GM15510 (cell line): ENCODE data around the gene EPHB4.

Source experiments
- POLR2A ChIP-seq: IDR thresholded peaks from 3 replicates; pipeline ENCODE4 v1.6.1; 2011; ENCODE audit warnings: borderline replicate concordance; ENCODE audit not compliant: insufficient read length; ENCODE audit errors: extremely low read depth

The EPHB4 gene

GRCh38 chr7:100812729-100813128 lies 14.6 kb downstream of the EPHB4 start:
- TF ChIP-seq POLR2A = no peak

GRCh38 chr7:100811480-100811879 lies 15.8 kb downstream of the EPHB4 start:
- TF ChIP-seq POLR2A = no peak

DNA sequence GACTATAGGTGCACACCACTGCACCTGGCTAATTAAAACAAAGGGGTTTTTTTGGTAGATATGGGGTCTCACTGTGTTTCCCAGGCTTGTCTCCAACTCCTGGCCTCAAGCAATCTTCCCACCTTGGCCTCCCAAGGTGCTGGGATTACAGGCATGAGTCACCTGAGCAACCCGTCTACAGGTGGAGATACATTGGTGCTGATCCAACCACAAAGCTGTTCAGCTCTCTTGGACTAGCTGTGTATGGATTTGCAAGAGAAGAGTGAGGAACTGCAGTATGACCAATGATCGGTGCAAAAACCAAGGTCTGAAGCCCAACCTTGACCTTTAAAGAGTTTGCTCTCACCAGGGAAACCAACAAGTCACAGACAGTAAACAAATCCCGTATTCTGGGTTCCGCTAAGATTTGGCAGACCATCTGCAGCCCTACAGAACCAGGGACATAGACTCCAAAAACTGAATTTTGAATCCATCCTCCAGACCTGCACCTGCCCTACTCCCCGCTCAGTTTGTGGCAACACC lies 18.9 kb downstream of the EPHB4 start:
- TF ChIP-seq POLR2A = no peak

DNA sequence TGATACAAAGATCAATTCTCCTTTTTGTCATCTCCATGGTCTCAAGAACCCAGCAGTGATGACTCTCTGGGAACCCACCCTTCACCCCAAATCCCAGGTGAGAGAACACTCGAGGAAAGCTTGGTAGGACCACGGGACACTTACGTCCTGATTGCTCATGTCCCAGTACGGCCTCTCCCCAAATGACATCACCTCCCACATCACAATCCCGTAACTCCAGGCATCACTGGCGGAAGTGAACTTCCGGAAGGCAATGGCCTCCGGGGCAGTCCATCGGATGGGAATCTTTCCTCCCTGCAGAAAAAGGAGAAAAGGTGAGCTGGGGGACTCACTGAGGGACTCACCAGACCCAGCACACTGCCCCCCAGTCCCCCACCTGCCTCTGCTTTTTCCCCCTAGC lies 21.0 kb downstream of the EPHB4 start:
- no peak for TF ChIP-seq POLR2A

DNA sequence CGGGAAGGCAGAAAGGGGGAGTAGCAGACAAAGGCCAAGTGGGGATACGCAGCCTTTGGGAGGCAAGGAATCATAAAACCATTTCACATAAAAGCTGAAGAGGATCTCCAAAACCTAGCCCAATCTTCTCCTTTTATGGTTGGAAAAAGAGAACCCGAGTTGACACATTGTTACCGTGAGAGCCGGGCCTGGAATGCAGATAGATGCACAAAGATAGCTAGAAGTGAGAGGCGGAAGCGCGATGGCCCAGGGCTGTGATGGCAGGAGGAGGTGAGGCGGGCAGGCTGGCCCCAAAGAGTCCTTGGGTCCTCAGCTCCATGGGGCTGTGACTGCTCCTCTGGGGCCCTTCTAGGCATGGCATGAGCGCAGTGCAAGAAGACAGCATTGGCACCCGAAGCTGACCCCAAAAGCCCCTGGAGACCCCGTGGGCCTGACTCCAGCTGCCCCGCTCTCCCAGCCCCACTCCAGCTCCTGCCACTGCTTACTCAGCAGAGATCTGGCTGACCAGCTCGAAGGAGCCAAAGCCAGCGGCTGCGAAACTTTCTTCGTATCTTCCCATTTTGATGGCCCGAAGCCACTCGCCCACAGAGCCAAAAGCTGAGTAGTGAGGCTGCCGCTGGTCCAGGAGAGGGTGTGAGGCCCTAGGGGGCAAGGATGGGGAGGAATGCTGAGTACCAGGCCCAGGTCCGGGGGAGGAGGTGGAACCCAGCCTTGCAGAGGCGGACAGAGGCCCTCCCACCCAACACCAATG lies 22.5 kb downstream of the EPHB4 start:
- no peak for TF ChIP-seq POLR2A

DNA sequence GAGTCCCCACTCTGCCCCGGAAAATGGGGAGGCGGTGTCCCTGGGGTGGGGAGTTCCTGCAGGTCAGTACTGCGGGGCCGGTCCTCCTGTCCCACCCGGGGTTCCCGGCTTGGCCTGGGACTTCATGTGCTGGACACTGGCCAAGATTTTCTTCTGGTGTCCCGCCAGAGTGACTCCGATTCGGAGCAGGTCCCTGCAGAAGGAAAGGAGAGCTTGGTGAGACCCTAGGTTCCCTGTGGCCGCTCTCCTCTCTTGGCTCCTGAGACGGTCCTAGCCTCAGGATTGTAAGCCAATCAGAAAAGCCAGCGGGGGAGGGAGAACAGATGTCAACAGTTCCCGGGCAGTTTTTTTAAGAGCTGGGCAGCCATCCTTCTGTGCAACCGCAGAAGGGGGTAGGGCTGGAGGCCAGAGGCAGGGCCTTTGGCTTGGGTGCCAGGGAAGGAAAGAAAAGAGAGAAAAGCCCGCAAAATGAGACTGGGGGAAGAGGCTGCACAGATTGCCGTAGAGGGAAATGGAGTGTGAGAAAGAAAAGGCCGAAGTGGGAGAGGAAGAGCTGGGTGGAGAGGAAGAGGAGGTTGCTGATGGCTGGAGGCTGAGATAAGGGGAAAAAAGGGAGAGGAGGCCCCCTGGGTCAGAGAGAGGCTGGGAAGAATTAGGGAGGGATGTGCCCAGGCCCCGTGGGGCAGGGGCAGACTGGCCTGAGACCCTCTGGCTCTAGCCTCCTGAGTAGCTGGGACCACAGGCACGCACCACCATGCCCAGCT lies 23.7 kb downstream of the EPHB4 start:
- TF ChIP-seq POLR2A = peak; percentile 50

DNA sequence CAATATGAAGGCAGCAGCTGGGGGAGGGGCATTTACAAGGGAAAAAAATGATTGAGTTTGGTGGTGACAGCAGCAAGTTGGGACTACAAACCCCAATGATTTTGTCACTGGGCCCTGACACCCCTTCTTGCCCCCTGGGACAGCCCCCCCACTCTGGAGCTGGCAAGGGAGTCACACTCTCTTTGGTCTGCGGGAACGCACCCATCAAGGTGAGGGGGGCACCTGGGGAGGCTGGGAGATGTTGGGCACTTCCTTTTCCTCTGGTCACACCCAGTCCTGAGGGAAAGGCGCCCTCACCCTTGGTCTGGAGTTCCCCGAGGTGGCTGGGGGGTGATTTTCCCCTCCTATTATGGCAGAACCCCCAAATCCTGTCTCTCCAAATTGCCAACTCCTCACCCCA lies 24.4 kb downstream of the EPHB4 start:
- TF ChIP-seq POLR2A = no peak

DNA sequence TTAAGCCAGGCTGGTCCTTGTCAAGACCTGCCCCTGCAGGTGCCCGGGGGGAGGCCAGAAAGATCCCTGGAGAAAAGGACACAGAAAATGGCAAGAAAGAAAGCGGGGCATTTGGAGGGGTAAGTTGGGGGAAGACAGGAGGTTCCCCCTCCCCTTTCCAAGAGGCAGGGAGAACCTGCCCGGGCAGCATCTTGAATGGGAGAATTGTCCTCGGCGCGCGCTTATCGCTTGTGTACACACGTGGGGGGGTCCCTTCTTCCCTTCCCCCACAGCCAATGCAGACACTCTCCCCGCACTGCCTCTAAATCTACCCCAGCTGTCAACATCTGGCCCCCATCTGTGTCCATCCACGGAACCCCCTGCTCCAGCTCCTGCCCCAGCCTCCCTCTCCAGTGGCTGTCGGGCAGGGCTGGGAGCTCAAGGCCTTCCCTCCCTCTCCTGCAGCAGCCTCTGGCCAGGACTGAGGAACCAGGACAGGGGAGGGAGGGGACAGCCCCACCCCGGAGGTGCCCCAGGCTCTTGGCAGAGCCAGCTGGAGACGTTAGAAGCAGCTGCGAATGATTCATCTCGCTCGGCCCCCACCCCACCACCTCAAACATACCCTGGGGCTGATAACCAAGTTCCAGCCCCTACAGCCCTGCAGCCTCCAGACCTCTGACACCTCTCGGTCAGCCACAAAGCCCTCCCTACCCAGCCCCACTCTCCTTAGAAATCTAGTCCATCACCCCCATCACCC lies 25.3 kb downstream of the EPHB4 start:
- TF ChIP-seq POLR2A = no peak

GRCh38 chr7:100799037-100799896 lies 28.1 kb downstream of the EPHB4 start:
- TF ChIP-seq POLR2A = no peak

DNA sequence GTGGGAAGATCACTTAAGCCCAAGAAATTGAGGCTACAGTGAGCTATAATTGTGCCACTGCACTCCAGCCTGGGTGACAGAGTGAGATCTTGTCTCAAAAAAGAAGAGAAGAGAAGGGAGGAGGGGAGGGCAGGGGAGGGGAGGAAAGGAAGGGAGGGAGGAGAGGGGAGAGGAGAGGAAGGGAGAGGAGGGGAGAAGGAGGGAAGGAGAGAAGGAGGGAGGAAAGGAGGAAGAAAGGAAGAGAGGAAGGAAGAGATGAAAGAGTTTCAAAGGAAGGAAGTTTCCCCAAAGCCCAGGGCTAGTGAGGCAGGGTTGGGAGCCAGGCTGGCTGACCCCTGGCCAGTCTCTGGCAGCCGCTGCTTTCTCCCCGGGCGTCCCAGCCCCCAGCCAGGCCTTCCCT lies 32.6 kb downstream of the EPHB4 start:
- no peak for TF ChIP-seq POLR2A

- TF ChIP-seq POLR2A = no peak
Measured at GRCh38 chr7:100793806-100794660, 33.3 kb downstream of the EPHB4 start.

- no peak for TF ChIP-seq POLR2A
Measured at GRCh38 chr7:100791881-100792666, 35.2 kb downstream of the EPHB4 start.

GRCh38 chr7:100789055-100789454 lies 38.3 kb downstream of the EPHB4 start:
- TF ChIP-seq POLR2A = no peak

DNA sequence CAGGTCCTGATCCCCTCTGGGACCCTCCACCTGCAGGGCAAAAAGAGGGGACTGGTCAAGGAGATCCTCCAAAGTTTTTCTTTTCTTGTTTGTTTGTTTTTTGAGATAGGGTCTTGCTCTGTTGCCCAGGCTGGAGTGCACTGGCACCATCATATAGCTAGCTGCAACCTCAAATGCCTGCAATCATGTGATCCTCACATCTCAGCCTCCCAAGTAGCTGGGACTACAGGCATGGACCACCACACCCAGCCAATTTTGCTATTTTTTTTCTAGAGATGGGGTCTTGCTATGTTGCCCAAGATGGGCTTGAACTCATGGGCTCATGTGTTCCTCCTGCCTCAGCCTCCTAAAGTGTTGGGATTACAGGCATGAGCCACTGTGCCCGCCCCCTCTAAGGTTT lies 41.0 kb downstream of the EPHB4 start:
- TF ChIP-seq POLR2A = no peak
